ENCODE measurements around the gene MAP3K5. TPM values are rescaled to one million over a fixed set of nuclear protein-coding genes. Genes with fewer than 3 reads are reported as not detected.

The MAP3K5 gene
- total RNA-seq, 2 donors from 2014 or later: 8.7 to 9.0 TPM

DNA sequence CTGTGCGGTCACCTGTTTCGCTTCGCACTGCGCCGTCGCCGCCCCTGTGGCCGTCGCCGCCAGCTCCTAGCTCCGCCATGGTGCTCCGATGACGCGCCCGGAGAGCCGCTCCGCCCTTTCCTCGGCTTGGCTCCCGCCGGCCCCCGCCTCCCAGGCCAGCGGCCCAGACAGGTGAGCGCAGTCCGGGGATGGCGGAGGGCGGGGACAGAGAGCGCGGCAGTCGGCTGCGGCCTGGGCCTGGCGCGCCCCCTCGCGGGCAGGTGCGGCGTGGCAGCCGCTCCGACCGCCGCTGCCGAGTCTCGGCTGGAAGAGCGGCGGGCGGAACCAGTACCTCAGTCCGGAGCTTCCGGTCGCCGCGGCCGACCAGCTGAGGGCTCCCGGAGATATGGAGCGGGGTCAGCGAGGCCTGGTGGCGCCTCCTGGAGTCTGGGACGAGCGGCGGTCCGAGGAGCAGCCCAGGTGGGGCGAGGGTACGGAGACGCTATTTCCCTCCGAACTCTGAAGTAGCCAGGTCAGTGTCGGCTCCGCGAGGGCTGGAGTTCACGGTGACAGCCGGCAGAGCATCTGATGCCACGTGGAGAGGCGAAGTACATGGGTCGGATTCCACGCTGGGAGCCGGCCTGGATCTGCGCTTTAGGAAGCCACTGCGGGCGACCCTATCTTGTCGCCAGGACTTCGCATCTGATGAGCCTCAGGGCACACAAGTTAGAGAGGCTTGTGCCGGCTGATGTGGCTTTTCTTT is 241.8 kb downstream of the MAP3K5 start, which contains the start of gene MAP7:
MAP7 (minus strand) TSS at position 93 of the 742 bp plus-strand sequence; CDS start at position 79, 14 bp downstream.
- DNase-seq (ENCODE audit: low spot score in 2 of 2): peak; percentile 68 to 80
- H3K27ac Mint-ChIP-seq: no peak within 1 kb of the TSS
- ATAC-seq: peak; percentile 92 to 99
- H3K9me3 Mint-ChIP-seq: no peaks in the 10 kb centered on the region
- H3K36me3 Mint-ChIP-seq: no peaks in the 10 kb centered on the region

DNA sequence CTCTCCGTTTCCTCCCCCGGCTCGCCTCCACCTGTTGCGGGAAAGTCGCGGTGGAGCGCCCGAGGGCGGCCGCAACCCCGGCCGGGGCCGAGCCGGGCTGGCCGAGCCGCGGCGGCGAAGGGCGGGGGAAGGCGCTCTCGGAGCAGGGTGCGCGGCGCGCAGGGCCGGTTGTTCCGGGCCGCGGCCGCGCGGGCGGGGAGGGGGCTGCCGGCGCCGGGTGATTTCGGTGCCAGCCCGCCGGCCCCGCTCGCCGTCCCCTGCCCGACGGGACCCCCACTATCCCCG is 242.3 kb downstream of the MAP3K5 start:
- no peaks in the 10 kb centered on the region for H3K9me3 Mint-ChIP-seq
- ATAC-seq: peak; percentile 63 to 69
- DNase-seq (ENCODE audit: low spot score in 2 of 2): no peak
- no peaks in the 10 kb centered on the region for H3K36me3 Mint-ChIP-seq
- no peak overlapping the region for H3K27ac Mint-ChIP-seq

DNA sequence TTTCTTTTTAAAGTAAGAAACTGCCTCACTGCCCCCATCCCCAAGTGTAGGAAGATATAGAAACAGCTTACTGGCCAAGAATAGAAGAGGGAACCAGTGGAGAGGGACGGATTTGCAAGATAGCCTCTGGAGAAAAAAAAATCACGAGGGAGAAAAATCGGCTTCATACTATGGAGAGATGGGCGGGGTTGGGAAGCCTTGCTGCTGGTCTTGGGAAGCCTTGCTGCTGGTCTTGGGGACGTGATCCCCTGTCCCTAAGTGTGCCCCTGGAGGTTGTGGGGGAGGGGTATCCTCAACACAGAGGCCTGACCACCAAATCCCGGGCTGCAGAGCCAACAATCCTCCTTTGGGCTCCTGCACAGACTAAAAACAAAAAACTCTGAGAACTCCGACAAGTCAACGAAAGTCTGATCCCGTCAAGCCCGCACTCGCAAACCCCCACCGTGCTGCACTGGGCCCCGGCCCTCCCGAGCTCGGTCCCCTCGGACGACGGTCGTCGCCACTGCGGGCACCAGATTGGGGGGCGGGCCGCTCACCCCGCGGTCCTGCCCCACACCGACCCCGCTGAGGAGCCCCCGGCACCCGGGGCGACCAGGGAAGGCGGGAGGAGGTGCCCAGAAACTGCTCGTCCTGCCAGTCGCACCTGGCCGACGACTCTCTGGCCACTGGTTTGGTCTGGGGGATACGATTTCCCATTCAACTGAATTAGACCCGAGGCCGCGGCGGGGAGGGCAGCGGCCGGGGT is 242.8 kb downstream of the MAP3K5 start:
- peak in 1 of 2 donors; percentile 5 for DNase-seq (ENCODE audit: low spot score in 2 of 2)
- Mint-ChIP-seq H3K27ac (no peak overlapping the region), H3K9me3 (no peaks in the 10 kb centered on the region), H3K36me3 (no peaks in the 10 kb centered on the region)
- no peak for ATAC-seq

DNA sequence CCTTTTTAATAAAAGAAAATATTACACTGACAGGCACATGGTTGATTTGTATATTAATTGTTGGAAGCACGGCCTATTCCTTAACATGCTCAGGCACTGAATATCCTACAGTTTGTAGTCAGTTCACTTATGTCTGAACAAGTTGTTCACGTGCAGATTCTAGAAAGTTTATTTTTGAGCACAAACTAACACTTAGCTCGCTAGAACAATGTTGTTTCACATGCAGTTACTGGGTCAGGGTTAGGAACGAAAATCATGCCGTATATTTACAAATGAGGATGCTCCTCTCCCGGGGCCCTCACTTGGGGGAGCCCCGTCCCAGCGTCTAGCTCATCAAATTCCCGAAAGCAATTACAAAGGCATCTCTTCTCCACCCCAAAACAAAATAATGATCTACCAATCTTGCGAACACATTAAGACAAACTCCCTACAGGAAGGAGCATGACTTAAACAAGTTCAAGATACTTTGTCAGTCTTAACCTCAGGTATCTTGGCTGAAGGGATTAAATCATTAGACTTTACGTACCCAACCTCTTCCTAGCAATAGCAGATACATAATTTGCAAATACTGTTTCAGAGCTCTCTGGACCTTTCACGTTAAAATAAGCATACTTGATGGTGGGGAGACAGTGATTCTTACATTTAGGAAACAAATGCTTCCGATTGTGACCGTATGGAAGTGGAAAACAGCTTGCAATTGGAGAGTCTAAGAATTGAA is 243.5 kb downstream of the MAP3K5 start:
- Mint-ChIP-seq H3K9me3 (no peaks in the 10 kb centered on the region), H3K36me3 (no peaks in the 10 kb centered on the region), H3K27ac (no peak overlapping the region)
- DNase-seq (ENCODE audit: low spot score in 2 of 2): no peak
- ATAC-seq: no peak

DNA sequence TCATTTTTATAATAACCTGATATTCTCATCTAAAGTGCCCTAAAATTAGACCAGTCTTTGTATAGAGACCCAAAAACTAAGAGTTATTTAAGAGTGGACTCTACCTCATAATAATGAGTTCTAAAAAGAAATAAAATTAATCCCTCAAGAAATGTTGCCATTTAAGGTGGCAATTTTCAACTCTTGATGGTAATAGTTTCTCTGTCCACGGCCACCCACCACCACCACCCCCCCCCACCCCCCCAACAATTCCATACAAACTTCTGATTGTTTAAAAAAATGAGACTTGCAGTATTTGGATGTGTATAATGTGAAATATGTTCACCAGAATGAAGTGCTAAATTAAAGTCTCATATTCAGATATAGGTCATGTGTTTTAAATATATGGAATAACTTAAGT is 244.4 kb downstream of the MAP3K5 start:
- DNase-seq (ENCODE audit: low spot score in 2 of 2) (no peak), ATAC-seq (no peak)
- Mint-ChIP-seq H3K27ac (no peak overlapping the region), H3K9me3 (no peaks in the 10 kb centered on the region), H3K36me3 (no peaks in the 10 kb centered on the region)

DNA sequence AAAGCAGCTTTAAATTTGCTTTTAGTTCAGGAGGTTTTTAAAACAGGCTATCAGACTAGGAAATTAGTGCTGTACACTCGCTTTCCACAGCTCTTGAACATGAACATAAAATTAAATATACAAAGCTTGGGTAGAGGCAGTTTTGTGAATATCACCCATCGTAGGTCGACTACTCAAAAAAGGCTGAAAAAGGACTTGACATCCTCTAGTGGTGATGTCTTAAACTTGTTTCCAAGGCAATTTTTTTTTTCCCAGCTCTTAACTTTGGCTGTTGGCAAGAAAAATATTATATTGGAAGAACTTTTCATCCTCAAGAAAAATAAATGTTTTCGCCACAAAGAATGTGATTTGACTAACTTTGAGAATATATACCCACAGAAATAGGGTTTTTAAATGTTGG is 244.9 kb downstream of the MAP3K5 start:
- DNase-seq (ENCODE audit: low spot score in 2 of 2) (no peak), ATAC-seq (no peak)
- Mint-ChIP-seq H3K9me3 (no peaks in the 10 kb centered on the region), H3K36me3 (no peaks in the 10 kb centered on the region), H3K27ac (no peak overlapping the region)

DNA sequence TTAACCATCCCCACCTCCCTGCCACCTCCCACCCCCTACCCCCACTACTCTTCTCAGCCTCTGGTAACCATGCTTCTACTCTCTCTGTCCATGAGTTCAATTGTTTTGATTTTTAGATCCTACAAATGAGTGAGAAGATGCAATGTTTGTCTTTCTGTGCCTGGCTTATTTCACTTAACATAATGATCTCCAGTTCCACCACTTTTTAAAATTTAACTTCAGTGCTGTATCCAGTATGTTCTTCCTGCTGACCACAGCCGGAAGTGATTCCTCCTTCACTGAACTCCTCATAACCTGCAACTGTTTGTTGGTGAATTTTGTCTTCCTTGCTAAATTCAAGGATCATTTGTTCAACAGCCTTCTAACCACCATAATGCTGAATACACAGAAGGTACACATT is 245.9 kb downstream of the MAP3K5 start:
- H3K9me3 Mint-ChIP-seq: no peaks in the 10 kb centered on the region
- DNase-seq (ENCODE audit: low spot score in 2 of 2) (no peak), ATAC-seq (no peak)
- H3K36me3 Mint-ChIP-seq: no peaks in the 10 kb centered on the region
- no peak overlapping the region for H3K27ac Mint-ChIP-seq

DNA sequence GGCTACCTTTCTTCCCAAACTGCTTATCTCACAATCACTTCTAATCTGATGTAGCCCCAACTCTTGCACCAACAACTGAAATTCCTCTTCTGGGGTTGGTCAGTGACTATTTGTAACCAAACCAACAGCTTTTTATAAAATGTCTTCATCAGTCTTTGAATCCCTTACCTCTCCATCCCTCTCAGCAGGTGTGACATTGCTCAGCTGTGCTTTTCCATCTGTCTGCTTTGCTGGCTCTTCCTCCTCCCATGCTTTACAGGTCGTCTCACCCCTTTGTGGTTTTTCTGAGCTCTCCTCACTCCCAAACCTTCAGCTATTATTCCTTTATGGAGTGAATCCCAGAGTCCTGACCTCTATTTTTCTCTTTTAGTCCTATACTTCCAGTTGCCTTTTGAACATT is 248.0 kb downstream of the MAP3K5 start:
- Mint-ChIP-seq H3K9me3 (no peaks in the 10 kb centered on the region), H3K27ac (peak overlapping the region in 1 of 2 donors; percentile 0), H3K36me3 (no peaks in the 10 kb centered on the region)
- ATAC-seq (no peak), DNase-seq (ENCODE audit: low spot score in 2 of 2) (no peak)

DNA sequence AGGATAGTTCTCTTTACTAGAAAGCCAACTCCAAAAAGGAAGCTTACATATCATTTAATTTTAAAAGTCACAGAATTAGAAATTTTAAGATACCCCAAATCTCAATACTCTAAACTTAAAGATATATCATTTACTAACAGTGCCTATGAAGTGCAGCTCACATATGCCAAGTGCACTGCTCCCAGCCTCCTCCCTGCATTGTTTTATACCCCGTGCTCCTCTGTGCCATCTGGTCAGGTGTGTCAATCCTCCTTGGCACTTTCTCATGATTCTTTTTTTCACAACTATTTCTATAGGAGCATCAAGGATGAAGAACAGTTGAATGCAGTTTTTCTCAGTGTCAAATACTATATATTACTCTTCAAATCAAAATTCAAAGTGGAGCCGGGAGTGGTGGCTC is 250.9 kb downstream of the MAP3K5 start:
- Mint-ChIP-seq H3K27ac (no peak overlapping the region), H3K9me3 (no peaks in the 10 kb centered on the region), H3K36me3 (no peaks in the 10 kb centered on the region)
- DNase-seq (ENCODE audit: low spot score in 2 of 2) (no peak), ATAC-seq (no peak)

DNA sequence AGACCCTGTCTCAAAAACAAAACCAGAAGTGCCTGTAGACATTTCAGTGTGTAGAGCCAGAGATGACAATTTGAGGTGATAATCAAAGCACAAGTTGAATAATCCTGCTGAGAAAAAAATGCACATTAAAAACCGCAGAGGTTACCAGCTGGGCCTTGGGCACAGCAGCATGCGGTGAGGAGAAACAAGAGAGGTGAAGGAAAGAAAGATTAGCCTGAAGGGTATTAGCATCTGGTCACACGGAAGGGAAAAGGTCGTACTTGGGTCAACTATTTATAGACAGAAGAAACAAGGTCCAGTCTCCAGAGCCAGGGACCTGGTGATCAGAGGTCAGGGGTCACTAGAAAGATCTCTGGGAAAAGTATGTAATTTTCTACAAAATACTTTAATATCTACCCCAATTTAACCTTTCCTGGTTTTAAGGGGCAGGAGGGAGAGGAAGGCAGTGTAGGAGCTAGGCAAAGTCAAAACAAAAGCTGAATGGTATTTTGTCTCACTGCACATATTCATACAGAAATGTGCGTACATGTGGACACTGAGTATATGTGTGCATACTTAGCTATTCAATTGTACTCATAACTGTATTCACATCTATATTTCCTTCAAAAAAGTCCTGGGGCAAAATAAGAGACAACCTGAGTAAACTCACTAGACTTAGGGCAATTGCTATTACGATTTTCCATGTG is 252.2 kb downstream of the MAP3K5 start:
- no peaks in the 10 kb centered on the region for H3K9me3 Mint-ChIP-seq
- ATAC-seq: no peak
- no peak overlapping the region for H3K27ac Mint-ChIP-seq
- H3K36me3 Mint-ChIP-seq: no peaks in the 10 kb centered on the region
- DNase-seq (ENCODE audit: low spot score in 2 of 2): no peak

DNA sequence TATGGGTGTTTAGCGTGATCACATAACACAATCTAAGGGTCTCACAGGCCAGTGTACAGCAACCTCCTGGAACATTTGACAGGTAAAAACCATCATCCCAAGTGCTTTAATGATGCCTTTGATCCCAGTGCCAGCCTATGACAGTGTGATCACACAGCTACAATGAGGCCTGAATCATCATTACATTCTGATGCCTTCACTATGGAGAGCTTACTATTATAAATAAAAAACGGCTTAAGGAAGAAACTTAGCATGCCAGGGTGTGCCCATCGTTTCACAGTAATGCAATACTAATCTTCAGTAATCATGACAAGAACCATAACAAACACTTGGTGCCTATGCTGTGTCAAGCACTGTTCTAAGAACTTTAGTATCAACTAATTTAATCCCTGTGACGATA is 253.4 kb downstream of the MAP3K5 start:
- DNase-seq (ENCODE audit: low spot score in 2 of 2): no peak
- H3K27ac Mint-ChIP-seq: no peak overlapping the region
- no peaks in the 10 kb centered on the region for H3K36me3 Mint-ChIP-seq
- no peak for ATAC-seq
- H3K9me3 Mint-ChIP-seq: no peaks in the 10 kb centered on the region

DNA sequence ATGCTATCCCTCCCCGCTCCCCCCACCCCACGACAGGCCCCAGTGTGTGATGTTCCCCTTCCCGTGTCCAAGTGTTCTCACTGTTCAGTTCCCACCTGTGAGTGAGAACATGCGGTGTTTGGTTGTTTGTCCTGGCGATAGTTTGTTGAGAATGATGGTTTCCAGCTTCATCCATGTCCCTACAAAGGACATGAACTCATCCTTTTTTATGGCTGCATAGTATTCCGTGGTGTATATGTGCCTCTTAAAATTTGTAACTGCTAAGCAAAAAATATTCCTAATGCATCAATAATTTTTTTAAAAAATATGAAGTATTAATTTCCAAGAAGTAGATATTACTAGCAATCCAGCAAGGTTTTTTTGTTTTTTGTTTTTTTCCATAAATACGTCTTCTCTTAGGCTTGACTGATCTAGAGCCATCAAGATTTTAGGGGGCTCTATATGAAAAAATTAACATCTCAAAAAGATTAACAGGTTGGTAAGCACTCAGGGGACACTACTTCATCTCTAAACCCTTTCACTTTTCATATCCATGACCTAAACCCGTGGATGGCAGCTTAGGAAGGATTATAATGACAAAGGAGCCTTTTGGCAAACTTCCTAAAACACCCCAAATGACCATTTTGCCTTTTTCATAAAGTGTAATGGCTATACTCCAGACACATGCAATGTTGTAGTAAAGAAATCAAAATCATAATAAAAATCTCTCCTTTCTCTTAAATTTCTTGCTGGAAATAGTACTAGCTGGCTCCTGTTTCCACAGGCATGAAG is 256.2 kb downstream of the MAP3K5 start:
- no peak overlapping the region for H3K27ac Mint-ChIP-seq

DNA sequence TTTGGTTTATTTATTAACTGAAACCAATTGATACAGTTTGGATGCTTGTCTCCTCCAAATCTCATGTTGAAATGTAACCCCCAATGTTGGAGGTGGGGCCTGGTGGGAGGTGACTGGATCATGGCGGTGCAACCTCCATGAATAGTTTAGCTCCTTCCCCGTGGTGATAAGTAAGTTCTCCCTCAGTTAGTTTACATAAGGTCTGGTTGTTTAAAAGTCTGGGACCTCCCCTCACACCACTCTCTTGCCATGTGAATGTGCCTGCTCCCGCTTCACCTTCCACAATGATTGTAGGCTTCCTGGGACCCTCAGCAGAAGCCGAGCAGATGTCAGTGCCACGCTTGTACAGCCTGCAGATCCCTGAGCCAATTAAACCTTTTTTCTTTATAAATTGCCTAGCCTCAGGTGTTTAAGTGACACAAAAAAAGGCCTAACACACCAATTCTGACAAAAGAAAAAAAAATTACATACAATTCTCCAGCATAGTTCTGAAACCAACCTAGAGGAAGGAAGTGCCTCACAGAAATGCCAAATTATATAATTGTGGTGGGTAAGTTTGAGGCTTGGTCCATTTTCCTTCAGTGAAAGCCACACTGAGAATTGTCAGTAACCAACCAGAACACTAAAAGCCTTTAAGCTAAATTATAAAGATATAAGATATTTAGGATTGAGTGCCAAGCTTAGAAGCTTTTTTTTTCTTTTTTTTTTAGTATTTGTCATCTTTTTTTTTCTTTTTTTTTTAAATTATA is 257.1 kb downstream of the MAP3K5 start:
- H3K9me3 Mint-ChIP-seq: no peaks in the 10 kb centered on the region
- no peak overlapping the region for H3K27ac Mint-ChIP-seq
- no peaks in the 10 kb centered on the region for H3K36me3 Mint-ChIP-seq
- ATAC-seq (no peak), DNase-seq (ENCODE audit: low spot score in 2 of 2) (no peak)

More for the DNA sequence above, 256.2 kb downstream of the MAP3K5 start:
- Mint-ChIP-seq H3K9me3 (no peaks in the 10 kb centered on the region), H3K36me3 (no peaks in the 10 kb centered on the region)
- ATAC-seq (no peak), DNase-seq (ENCODE audit: low spot score in 2 of 2) (no peak)

DNA sequence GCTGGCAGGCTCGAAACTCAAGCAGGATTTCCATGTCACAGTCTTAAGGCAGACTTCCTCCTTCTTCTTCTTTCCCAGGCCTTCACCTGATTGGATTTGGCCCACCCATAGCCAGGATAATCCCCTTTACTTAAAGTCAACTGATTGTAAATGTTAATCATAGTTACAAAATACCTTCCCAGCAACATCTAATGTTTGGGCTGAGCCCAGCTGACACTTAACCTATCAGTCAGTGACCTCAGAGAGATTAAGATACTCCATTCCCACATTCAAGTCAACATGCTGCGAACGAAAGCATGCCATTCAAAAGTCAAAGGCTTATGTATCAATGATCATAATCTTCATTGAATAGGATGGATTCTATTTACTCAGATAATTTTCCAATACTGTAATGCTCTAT is 258.0 kb downstream of the MAP3K5 start:
- no peak overlapping the region for H3K27ac Mint-ChIP-seq
- ATAC-seq (no peak), DNase-seq (ENCODE audit: low spot score in 2 of 2) (no peak)
- no peaks in the 10 kb centered on the region for H3K36me3 Mint-ChIP-seq
- no peaks in the 10 kb centered on the region for H3K9me3 Mint-ChIP-seq

DNA sequence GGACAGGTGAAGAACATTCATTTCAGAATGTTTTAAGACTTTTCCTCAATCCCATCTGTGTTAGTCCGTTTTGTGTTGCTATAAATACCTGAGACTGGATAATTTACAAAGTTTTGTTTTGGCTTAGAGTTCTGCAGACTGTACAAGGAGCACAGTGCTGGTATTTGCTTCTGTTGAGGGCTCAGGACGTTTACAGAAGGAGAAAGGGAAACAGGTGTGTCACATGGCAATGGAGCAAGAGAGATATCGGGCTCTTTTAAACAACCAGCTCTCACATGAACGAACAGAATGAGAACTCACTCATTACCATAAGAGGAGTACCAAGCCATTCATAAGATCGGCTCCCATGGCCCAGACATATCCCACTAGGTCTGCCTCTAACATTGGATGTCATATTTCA is 258.8 kb downstream of the MAP3K5 start:
- Mint-ChIP-seq H3K36me3 (no peaks in the 10 kb centered on the region), H3K27ac (no peak overlapping the region), H3K9me3 (no peaks in the 10 kb centered on the region)
- ATAC-seq (no peak), DNase-seq (ENCODE audit: low spot score in 2 of 2) (no peak)

DNA sequence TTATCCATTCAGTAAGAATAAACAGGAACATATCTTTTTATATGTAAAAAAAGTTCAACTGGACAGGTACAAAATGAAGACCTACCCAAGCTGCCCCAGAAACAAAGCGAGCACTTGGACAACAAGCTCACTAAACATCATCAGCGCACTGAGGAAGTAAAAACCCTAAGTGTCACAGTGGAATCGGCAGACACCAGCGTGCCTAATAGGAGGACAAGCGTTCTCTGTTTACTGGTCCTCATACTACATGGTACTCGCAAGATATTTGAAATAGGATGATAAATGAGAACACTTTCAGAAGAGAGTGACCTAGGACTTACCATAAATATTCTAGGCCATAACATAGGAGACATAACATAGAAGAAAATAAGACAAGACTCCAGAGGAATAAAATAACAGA is 260.2 kb downstream of the MAP3K5 start:
- Mint-ChIP-seq H3K9me3 (no peaks in the 10 kb centered on the region), H3K36me3 (no peaks in the 10 kb centered on the region), H3K27ac (no peak overlapping the region)
- no peak for DNase-seq (ENCODE audit: low spot score in 2 of 2)
- no peak for ATAC-seq
